GM12878 (cell line): ENCODE data around the gene PRKCD. TPM values are rescaled to one million over a fixed set of nuclear protein-coding genes. Genes with fewer than 3 reads are reported as not detected.
A peak's percentile ranks its signal among the peaks of the same experiment; 100 is the strongest.

Experiments used
- ATAC-seq: fragments of 200-7000 bp; cut with Tn5 transposase; 3 replicates; pipeline ENCODE4 v1.9.1; 2020; ENCODE audit warnings: mild to moderate bottlenecking, moderate library complexity
- BruUV-seq: library from RNA; stranded (reverse); fragments of 400-500 nt; replicated peaks from 2 replicates; lab custom pipeline; 2021; lab: Mats Ljungman, UMichigan
- CTCF ChIA-PET: fragments of 300-600 bp; sonication (Branson Sonifier 250); formaldehyde crosslinking; extraction: SDS; loops from one replicate; lab custom pipeline; 2021; ENCODE audit warnings: inconsistent platforms; lab: Yijun Ruan, JAX
- POLR2A ChIA-PET: fragments of 350-600 bp; formaldehyde crosslinking; extraction: SDS; loops from one replicate; lab custom pipeline; 2021; ENCODE audit warnings: inconsistent platforms; lab: Charles Lee
- RAD21 ChIA-PET: fragments of 300-600 bp; sonication (Branson Sonifier 250); formaldehyde crosslinking; loops from one replicate; lab custom pipeline; 2023; ENCODE audit warnings: antibody characterized with exemption; ENCODE audit not compliant: unreplicated experiment; lab: Charles Lee
- SMC1A ChIA-PET: fragments of 300-600 bp; sonication (Branson Sonifier 250); formaldehyde crosslinking; loops from one replicate; lab custom pipeline; 2023; ENCODE audit not compliant: unreplicated experiment, uncharacterized antibody; lab: Charles Lee
- DNase-seq: peaks from one replicate; pipeline ENCODE4 v3.0.0-alpha.2; 2011; ENCODE audit warnings: low read depth, low spot score
- FAIRE-seq: peaks from 3 replicates; lab custom pipeline; 2011; peaks lifted over from hg19 to GRCh38; lab: Jason Lieb, UNC
- H2AFZ ChIP-seq: 2 replicates; pipeline ENCODE4 v1.6.0; 2011; ENCODE audit warnings: low read depth, low read length, control low read depth; ENCODE audit not compliant: control insufficient read depth
- H3K27ac ChIP-seq: 2 replicates; pipeline ENCODE4 v1.5.1; 2011; ENCODE audit warnings: control low read depth; ENCODE audit not compliant: control insufficient read depth, insufficient read depth
- H3K27me3 ChIP-seq, 2 experiments: replicated peaks in 1 of 2; 2 replicates each; pipeline versions ENCODE4 v1.6.0 to v1.6.1; 2011; ENCODE audit warnings: low read length in 1 of 2; ENCODE audit not compliant: control insufficient read depth in 2 of 2, insufficient read depth in 2 of 2
- H3K36me3 ChIP-seq, 2 experiments: 2 replicates each; pipeline ENCODE4 v1.5.1; 2011; ENCODE audit warnings: low read length in 1 of 2; ENCODE audit not compliant: control insufficient read depth in 2 of 2, insufficient read depth in 2 of 2
- H3K4me1 ChIP-seq: 2 replicates; pipeline ENCODE4 v1.6.1; 2011; ENCODE audit warnings: mild to moderate bottlenecking, low read length, moderate library complexity, mixed read lengths; ENCODE audit not compliant: control insufficient read depth, insufficient read depth
- H3K4me2 ChIP-seq: 2 replicates; pipeline ENCODE4 v1.6.0; 2011; ENCODE audit warnings: control low read depth; ENCODE audit not compliant: control insufficient read depth, insufficient read depth
- H3K4me3 ChIP-seq: fragments of 200-600 bp; sonication (generic); 2 replicates; pipeline ENCODE4 v1.5.1; 2016
- H3K79me2 ChIP-seq: 2 replicates; pipeline ENCODE4 v1.6.0; 2011; ENCODE audit warnings: low read length; ENCODE audit not compliant: control insufficient read depth, insufficient read depth
- H3K9ac ChIP-seq: 2 replicates; pipeline ENCODE4 v1.8.0; 2011; ENCODE audit warnings: low read length, control low read depth, mixed read lengths; ENCODE audit not compliant: control insufficient read depth, insufficient read depth
- H3K9me3 ChIP-seq: replicated peaks from 3 replicates; pipeline ENCODE4 v1.5.1; 2011; ENCODE audit warnings: mild to moderate bottlenecking, low read length; ENCODE audit not compliant: control insufficient read depth, insufficient read depth
- H4K20me1 ChIP-seq: 2 replicates; pipeline ENCODE4 v1.6.0; 2011; ENCODE audit not compliant: control insufficient read depth, insufficient read depth
- EGR1 ChIP-seq, 2 experiments: IDR thresholded peaks; 1 replicate in 1 of 2; 2 replicates in 1 of 2; pipeline ENCODE4 v1.6.1; 2011 to 2012; ENCODE audit warnings: low read depth in 2 of 2, low read length in 2 of 2, borderline replicate concordance in 1 of 2, mild to moderate bottlenecking in 1 of 2, moderate library complexity in 1 of 2
- KDM1A ChIP-seq: fragments of 200-600 bp; sonication (generic); IDR thresholded peaks from 2 replicates; pipeline ENCODE4 v1.6.1; 2016; ENCODE audit warnings: borderline replicate concordance
- MEF2B ChIP-seq: fragments of 450-650 bp; IDR thresholded peaks from 2 replicates; pipeline ENCODE4 v1.6.1; 2018; ENCODE audit warnings: mild to moderate bottlenecking, moderate library complexity; ENCODE audit not compliant: partially characterized antibody, poor library complexity, severe bottlenecking
- MYB ChIP-seq: fragments of 150-350 bp; IDR thresholded peaks from 2 replicates; pipeline ENCODE4 v1.6.1; 2014; ENCODE audit warnings: mild to moderate bottlenecking, low read depth, low read length, borderline replicate concordance
- NR2C2 ChIP-seq: IDR thresholded peaks from 2 replicates; pipeline ENCODE4 v1.6.1; 2011; ENCODE audit warnings: borderline replicate concordance, low read depth; ENCODE audit not compliant: control insufficient read depth, insufficient read length
- RELA ChIP-seq: fragments of 450-650 bp; IDR thresholded peaks from 2 replicates; pipeline ENCODE4 v1.8.0; 2014; ENCODE audit warnings: borderline replicate concordance; ENCODE audit not compliant: partially characterized antibody
- RUNX3 ChIP-seq: IDR thresholded peaks from 2 replicates; pipeline ENCODE4 v1.6.1; 2012; ENCODE audit warnings: low read length, inconsistent platforms
- SMAD1 ChIP-seq: fragments of 450-650 bp; IDR thresholded peaks from 2 replicates; pipeline ENCODE4 v1.6.1; 2018; ENCODE audit warnings: mild to moderate bottlenecking, low read depth; ENCODE audit not compliant: partially characterized antibody
- SREBF1 ChIP-seq: IDR thresholded peaks from 2 replicates; pipeline ENCODE4 v1.6.1; 2012; ENCODE audit warnings: mild to moderate bottlenecking, low read length
- SUZ12 ChIP-seq: fragments of 200-600 bp; sonication (generic); IDR thresholded peaks from one replicate; pipeline ENCODE4 v1.6.1; 2018; ENCODE audit warnings: antibody characterized with exemption, mild to moderate bottlenecking; ENCODE audit not compliant: unreplicated experiment
- YY1 ChIP-seq: IDR thresholded peaks from 2 replicates; pipeline ENCODE4 v1.6.1; 2011; ENCODE audit warnings: low read depth, mild to moderate bottlenecking, low read length
- ZBED1 ChIP-seq: IDR thresholded peaks from 2 replicates; pipeline ENCODE4 v1.6.1; 2016; ENCODE audit warnings: borderline replicate concordance
- WGBS: methylation state at CpG from one replicate; pipeline ENCODE4 v1.1.6; 2016; ENCODE audit warnings: low lambda C conversion rate; ENCODE audit not compliant: insufficient replicate concordance, insufficient coverage; ENCODE audit errors: missing lambda C conversion rate; 5-methylcytosine and 5-hydroxymethylcytosine counted together
- in situ Hi-C: fragments of 300-500 bp; cut with MboI; formaldehyde crosslinking; loops from 9 replicates; pipeline ENCODE4 v1.14.3; 2018; ENCODE audit warnings: mixed read lengths
- intact Hi-C: fragments of 100-400 bp; cut with micrococcal nuclease; formaldehyde crosslinking; loops from one replicate; pipeline ENCODE4 v1.14.2; 2022; ENCODE audit not compliant: unreplicated experiment
- polyA plus RNA-seq, 11 experiments: library from polyadenylated mRNA; depleted of rRNA in 4 of 11; unstranded in 6 of 11; stranded (reverse) in 5 of 11; fragments of >200 nt; fragmentation: Nextera tagmentation in 4 of 11; fragmentation: Illumina TruSeq in 1 of 11; extraction: Ambion mirVana in 4 of 11; extraction: Trizol in 1 of 11; gene quantifications; 1 replicate in 1 of 11; 2 replicates in 10 of 11; pipeline versions ENCODE4 v1.2.1 to v1.2.3, GENCODE V29; 2011 to 2016; ENCODE audit warnings: inconsistent platforms in 2 of 11, missing spikeins in 2 of 11, low read depth in 1 of 11
- total RNA-seq, 4 experiments: library from RNA; depleted of rRNA in 3 of 4; stranded (reverse); fragments of >200 nt in 3 of 4; fragmentation: Illumina TruSeq in 1 of 4; extraction: Trizol in 1 of 4; gene quantifications; 2 replicates each; pipeline versions ENCODE4 v1.2.1 to v1.2.3, GENCODE V29; 2013 to 2021
- TF ChIP-seq, protein P1 (sequence below): IDR thresholded peaks from 2 replicates; pipeline ENCODE4 v1.6.1; 2011; ENCODE audit warnings: low read depth, mild to moderate bottlenecking, low read length, moderate library complexity, borderline replicate concordance; ENCODE audit errors: extremely low read depth
- TF ChIP-seq, protein P2 (sequence below): IDR thresholded peaks from 2 replicates; pipeline ENCODE4 v1.6.1; 2012; ENCODE audit warnings: low read depth, low read length, improper control_type of control experiment
- TF ChIP-seq, protein P3 (sequence below): fragments of 450-650 bp; IDR thresholded peaks from 2 replicates; pipeline ENCODE4 v1.6.1; 2016; ENCODE audit warnings: mild to moderate bottlenecking
- TF ChIP-seq, protein P4 (sequence below): IDR thresholded peaks from 2 replicates; pipeline ENCODE4 v1.6.1; 2012; ENCODE audit warnings: low read depth, low read length, improper control_type of control experiment
- TF ChIP-seq, protein P5 (sequence below): fragments of 450-650 bp; IDR thresholded peaks from 2 replicates; pipeline ENCODE4 v1.6.1; 2017; ENCODE audit warnings: low read depth, mild to moderate bottlenecking, moderate library complexity

Gene PRKCD
- total and polyA plus RNA-seq, 10 of the 15 experiments (the other 5 are each of a cell fraction or from before 2014, with no cell fraction given) = 10.0 to 114 (median 42.4) TPM

DNA sequence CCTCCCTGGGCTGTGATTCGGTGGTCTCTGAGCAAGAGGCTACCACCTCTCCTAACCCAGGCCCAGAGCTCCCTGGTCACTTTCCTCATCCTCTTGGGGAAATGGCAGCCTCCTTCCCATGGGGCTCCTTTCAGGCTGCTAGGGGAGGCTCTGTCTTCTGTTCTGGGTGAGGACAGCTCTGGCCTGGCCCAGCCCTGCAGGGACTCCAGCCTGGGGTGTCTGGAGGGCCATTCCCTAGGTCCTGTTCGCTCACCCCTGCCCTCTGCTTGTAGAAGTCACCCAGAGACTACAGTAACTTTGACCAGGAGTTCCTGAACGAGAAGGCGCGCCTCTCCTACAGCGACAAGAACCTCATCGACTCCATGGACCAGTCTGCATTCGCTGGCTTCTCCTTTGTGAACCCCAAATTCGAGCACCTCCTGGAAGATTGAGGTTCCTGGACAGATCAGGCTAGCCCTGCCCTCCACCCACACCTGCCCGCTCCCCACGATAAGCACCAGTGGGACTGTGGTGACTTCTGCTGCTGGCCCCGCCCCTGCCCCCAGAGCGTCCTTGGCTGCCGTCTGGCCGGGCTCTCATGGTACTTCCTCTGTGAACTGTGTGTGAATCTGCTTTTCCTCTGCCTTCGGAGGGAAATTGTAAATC, 30.9 kb downstream of the PRKCD start:
- no peak for TF ChIP-seq KDM1A
- no peak for TF ChIP-seq MEF2B
- no peak for TF ChIP-seq SUZ12
- no peak for TF ChIP-seq SREBF1
- no peak for TF ChIP-seq RELA
- TF ChIP-seq NR2C2 = no peak
- TF ChIP-seq EGR1 (IDR thresholded peaks at IDR 0.05; ENCODE audit: borderline replicate concordance in 1 of 2, low read depth in 2 of 2, low read length in 2 of 2) = no peak
- no peak for TF ChIP-seq MYB
- no peak for TF ChIP-seq RUNX3
- no peak for TF ChIP-seq SMAD1
- TF ChIP-seq, protein P1, sequence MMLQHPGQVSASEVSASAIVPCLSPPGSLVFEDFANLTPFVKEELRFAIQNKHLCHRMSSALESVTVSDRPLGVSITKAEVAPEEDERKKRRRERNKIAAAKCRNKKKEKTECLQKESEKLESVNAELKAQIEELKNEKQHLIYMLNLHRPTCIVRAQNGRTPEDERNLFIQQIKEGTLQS = no peak
- TF ChIP-seq, protein P2, sequence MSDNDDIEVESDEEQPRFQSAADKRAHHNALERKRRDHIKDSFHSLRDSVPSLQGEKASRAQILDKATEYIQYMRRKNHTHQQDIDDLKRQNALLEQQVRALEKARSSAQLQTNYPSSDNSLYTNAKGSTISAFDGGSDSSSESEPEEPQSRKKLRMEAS = no peak
- TF ChIP-seq, protein P3, sequence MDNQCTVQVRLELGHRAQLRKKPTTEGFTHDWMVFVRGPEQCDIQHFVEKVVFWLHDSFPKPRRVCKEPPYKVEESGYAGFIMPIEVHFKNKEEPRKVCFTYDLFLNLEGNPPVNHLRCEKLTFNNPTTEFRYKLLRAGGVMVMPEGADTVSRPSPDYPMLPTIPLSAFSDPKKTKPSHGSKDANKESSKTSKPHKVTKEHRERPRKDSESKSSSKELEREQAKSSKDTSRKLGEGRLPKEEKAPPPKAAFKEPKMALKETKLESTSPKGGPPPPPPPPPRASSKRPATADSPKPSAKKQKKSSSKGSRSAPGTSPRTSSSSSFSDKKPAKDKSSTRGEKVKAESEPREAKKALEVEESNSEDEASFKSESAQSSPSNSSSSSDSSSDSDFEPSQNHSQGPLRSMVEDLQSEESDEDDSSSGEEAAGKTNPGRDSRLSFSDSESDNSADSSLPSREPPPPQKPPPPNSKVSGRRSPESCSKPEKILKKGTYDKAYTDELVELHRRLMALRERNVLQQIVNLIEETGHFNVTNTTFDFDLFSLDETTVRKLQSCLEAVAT = peak; percentile 79
- 0 out of 2 replicates have a peak, but pooled peaks have one; percentile 8 for TF ChIP-seq YY1
- TF ChIP-seq, protein P4, sequence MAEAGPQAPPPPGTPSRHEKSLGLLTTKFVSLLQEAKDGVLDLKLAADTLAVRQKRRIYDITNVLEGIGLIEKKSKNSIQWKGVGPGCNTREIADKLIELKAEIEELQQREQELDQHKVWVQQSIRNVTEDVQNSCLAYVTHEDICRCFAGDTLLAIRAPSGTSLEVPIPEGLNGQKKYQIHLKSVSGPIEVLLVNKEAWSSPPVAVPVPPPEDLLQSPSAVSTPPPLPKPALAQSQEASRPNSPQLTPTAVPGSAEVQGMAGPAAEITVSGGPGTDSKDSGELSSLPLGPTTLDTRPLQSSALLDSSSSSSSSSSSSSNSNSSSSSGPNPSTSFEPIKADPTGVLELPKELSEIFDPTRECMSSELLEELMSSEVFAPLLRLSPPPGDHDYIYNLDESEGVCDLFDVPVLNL = no peak
- TF ChIP-seq ZBED1 = no peak
- TF ChIP-seq, protein P5, sequence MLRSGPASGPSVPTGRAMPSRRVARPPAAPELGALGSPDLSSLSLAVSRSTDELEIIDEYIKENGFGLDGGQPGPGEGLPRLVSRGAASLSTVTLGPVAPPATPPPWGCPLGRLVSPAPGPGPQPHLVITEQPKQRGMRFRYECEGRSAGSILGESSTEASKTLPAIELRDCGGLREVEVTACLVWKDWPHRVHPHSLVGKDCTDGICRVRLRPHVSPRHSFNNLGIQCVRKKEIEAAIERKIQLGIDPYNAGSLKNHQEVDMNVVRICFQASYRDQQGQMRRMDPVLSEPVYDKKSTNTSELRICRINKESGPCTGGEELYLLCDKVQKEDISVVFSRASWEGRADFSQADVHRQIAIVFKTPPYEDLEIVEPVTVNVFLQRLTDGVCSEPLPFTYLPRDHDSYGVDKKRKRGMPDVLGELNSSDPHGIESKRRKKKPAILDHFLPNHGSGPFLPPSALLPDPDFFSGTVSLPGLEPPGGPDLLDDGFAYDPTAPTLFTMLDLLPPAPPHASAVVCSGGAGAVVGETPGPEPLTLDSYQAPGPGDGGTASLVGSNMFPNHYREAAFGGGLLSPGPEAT = no peak
- SMC1A ChIA-PET = interaction anchor here (0.6 to 3.2 kb wide), 17 partner anchors 11 to 78 kb away, joined by 3 to 24 read pairs (median 4); partner anchors contain the start of genes PRKCD and RFT1
- peak overlapping the region; percentile 57 for H3K27ac ChIP-seq

More for the DNA sequence above, 30.9 kb downstream of the PRKCD start:
- ChIA-PET RAD21 (interaction anchor here (0.8 to 4.5 kb wide), 10 partner anchors 11 to 78 kb away, joined by 3 to 32 read pairs (median 4); partner anchors contain the start of gene TKT), POLR2A (interaction anchor here (1.0 to 1.7 kb wide), 8 partner anchors 11 to 77 kb away, joined by 3 to 6 read pairs (median 4); no protein-coding TSS in a partner anchor), CTCF (interaction anchor here (0.7 to 4.8 kb wide), 12 partner anchors 9 to 82 kb away, joined by 3 to 54 read pairs (median 3); partner anchors contain the start of gene PRKCD)
- H3K79me2 ChIP-seq = peaks cover 2% of the 10 kb centered on the region
- DNase-seq = no peak
- 27% methylated on average over 16 of the region's 16 CpGs for WGBS
- H3K4me3 ChIP-seq = no peak overlapping the region
- in situ Hi-C loops = no loop called here
- 0 out of 2 replicates have a peak overlapping the region, but pooled peaks have one; percentile 19 for H3K9ac ChIP-seq
- H3K4me2 ChIP-seq = peak overlapping the region; percentile 11; the same call in 1 of the 2 replicates
- H3K36me3 ChIP-seq = peaks cover 26 to 34% of the 10 kb centered on the region in 2 experiments
- no TSS peak for BruUV-seq
- intact Hi-C loops = no loop called here
- no peak overlapping the region for H2AFZ ChIP-seq
- no peaks in the 10 kb centered on the region for H3K27me3 ChIP-seq
- peaks cover 76% of the 10 kb centered on the region for H3K4me1 ChIP-seq
- no peak for FAIRE-seq
- H4K20me1 ChIP-seq = no peaks in the 10 kb centered on the region
- H3K9me3 ChIP-seq = no peaks in the 10 kb centered on the region
- no peak for ATAC-seq
